Astrocyte (in vitro differentiated cells and primary cell): ENCODE measurements around the gene GPBP1L1. TPM values are rescaled to one million over a fixed set of nuclear protein-coding genes. Genes with fewer than 3 reads are reported as not detected.

Experiments
- DNase-seq: peaks from one replicate; pipeline ENCODE4 v3.0.0-alpha.2; 2010; ENCODE audit warnings: low read depth
- FAIRE-seq: peaks from 2 replicates; lab custom pipeline; 2011; peaks lifted over from hg19 to GRCh38; lab: Jason Lieb, UNC
- H2AFZ ChIP-seq: 2 replicates; pipeline ENCODE4 v1.6.0; 2012; ENCODE audit warnings: low read depth, low read length, inconsistent platforms
- H3K27ac ChIP-seq: 2 replicates; pipeline ENCODE4 v1.5.1; 2011; ENCODE audit warnings: low read depth, low read length, inconsistent platforms
- H3K27me3 ChIP-seq: 2 replicates; pipeline ENCODE4 v1.6.0; 2011; ENCODE audit warnings: low read length, inconsistent platforms; ENCODE audit not compliant: insufficient read depth
- H3K36me3 ChIP-seq: 2 replicates; pipeline ENCODE4 v1.5.1; 2011; ENCODE audit warnings: low read length, inconsistent platforms; ENCODE audit not compliant: insufficient read depth
- H3K4me1 ChIP-seq: 2 replicates; pipeline ENCODE4 v1.5.1; 2011; ENCODE audit warnings: low read length, inconsistent platforms; ENCODE audit not compliant: insufficient read depth
- H3K4me2 ChIP-seq: 2 replicates; pipeline ENCODE4 v1.6.0; 2012; ENCODE audit warnings: low read length, inconsistent platforms
- H3K4me3 ChIP-seq: 2 replicates; pipeline ENCODE4 v1.5.1; 2011; ENCODE audit warnings: low read depth, mild to moderate bottlenecking, low read length, inconsistent platforms; ENCODE audit not compliant: insufficient read depth
- H3K79me2 ChIP-seq: 2 replicates; pipeline ENCODE4 v1.6.0; 2012; ENCODE audit warnings: mild to moderate bottlenecking, low read length, inconsistent platforms; ENCODE audit not compliant: insufficient read depth
- H3K9ac ChIP-seq: 2 replicates; pipeline ENCODE4 v1.6.0; 2012; ENCODE audit warnings: mild to moderate bottlenecking, low read length, inconsistent platforms
- H3K9me3 ChIP-seq: 2 replicates; pipeline ENCODE4 v1.5.1; 2012; ENCODE audit warnings: low read depth, mild to moderate bottlenecking, low read length, inconsistent platforms; ENCODE audit not compliant: insufficient read depth
- H4K20me1 ChIP-seq: 2 replicates; pipeline ENCODE4 v1.6.0; 2012; ENCODE audit warnings: low read length, inconsistent platforms; ENCODE audit not compliant: insufficient read depth
- H3K27ac Mint-ChIP-seq: one replicate; pipeline ENCODE4 v1.8.0; 2021; ENCODE audit warnings: mild to moderate bottlenecking, mixed read lengths; ENCODE audit not compliant: unreplicated experiment
- H3K27me3 Mint-ChIP-seq: one replicate; pipeline ENCODE4 v1.8.0; 2021; ENCODE audit warnings: low read depth, mixed read lengths; ENCODE audit not compliant: unreplicated experiment
- H3K36me3 Mint-ChIP-seq: one replicate; pipeline ENCODE4 v1.8.0; 2021; ENCODE audit warnings: low read depth, mixed read lengths; ENCODE audit not compliant: unreplicated experiment
- H3K4me1 Mint-ChIP-seq: one replicate; pipeline ENCODE4 v1.8.0; 2021; ENCODE audit warnings: low read depth, mixed read lengths; ENCODE audit not compliant: unreplicated experiment
- H3K4me3 Mint-ChIP-seq: one replicate; pipeline ENCODE4 v1.8.0; 2021; ENCODE audit warnings: mild to moderate bottlenecking, moderate library complexity, mixed read lengths; ENCODE audit not compliant: unreplicated experiment
- H3K9me3 Mint-ChIP-seq: one replicate; pipeline ENCODE4 v1.8.0; 2021; ENCODE audit warnings: mild to moderate bottlenecking, mixed read lengths; ENCODE audit not compliant: unreplicated experiment
- CTCF ChIP-seq: IDR thresholded peaks from 2 replicates; pipeline ENCODE4 v1.5.1; 2011; ENCODE audit warnings: low read depth, mild to moderate bottlenecking, inconsistent platforms, low read length, moderate library complexity; ENCODE audit not compliant: insufficient read depth
- EZH2 ChIP-seq: IDR thresholded peaks from 2 replicates; pipeline ENCODE4 v1.6.1; 2012; ENCODE audit warnings: mild to moderate bottlenecking, low read length, inconsistent platforms; ENCODE audit not compliant: insufficient read depth
- total RNA-seq: library from RNA; stranded (reverse); gene quantifications from 2 replicates; pipeline ENCODE4 v1.2.1, GENCODE V29; 2021

GPBP1L1 gene
- total RNA-seq, 1 donor from 2014 or later = 116 TPM

- Histone ChIP-seq H3K27ac (no peak overlapping the region), H3K27me3 (no peaks in the 10 kb centered on the region), H3K4me3 (no peak overlapping the region), H2AFZ (no peak overlapping the region), H4K20me1 (peaks cover 7% of the 10 kb centered on the region), H3K36me3 (peaks cover 20% of the 10 kb centered on the region), H3K9me3 (no peaks in the 10 kb centered on the region), H3K9ac (no peak overlapping the region), H3K79me2 (no peaks in the 10 kb centered on the region), H3K4me1 (no peaks in the 10 kb centered on the region), H3K4me2 (no peak overlapping the region)
- H3K36me3 Mint-ChIP-seq = peaks cover 28% of the 10 kb centered on the region
- H3K27ac Mint-ChIP-seq = no peak overlapping the region
- H3K9me3 Mint-ChIP-seq = no peaks in the 10 kb centered on the region
- H3K4me1 Mint-ChIP-seq = peaks cover 5% of the 10 kb centered on the region
- TF ChIP-seq EZH2 (no peak), CTCF (no peak)
- FAIRE-seq = no peak
- no peak overlapping the region for H3K4me3 Mint-ChIP-seq
- DNase-seq = no peak
- no peaks in the 10 kb centered on the region for H3K27me3 Mint-ChIP-seq
Measured at GRCh38 chr1:45620588-45621500, 65.5 kb downstream of the GPBP1L1 start.

GRCh38 chr1:45619149-45619921, 67.0 kb downstream of the GPBP1L1 start:
- Histone ChIP-seq H3K79me2 (no peaks in the 10 kb centered on the region), H4K20me1 (peaks cover 4% of the 10 kb centered on the region), H3K4me2 (no peak overlapping the region), H3K36me3 (peaks cover 28% of the 10 kb centered on the region), H3K9me3 (no peaks in the 10 kb centered on the region), H3K4me3 (no peak overlapping the region), H3K27ac (no peak overlapping the region), H3K27me3 (no peaks in the 10 kb centered on the region), H2AFZ (no peak overlapping the region), H3K9ac (no peak overlapping the region), H3K4me1 (no peaks in the 10 kb centered on the region)
- Mint-ChIP-seq H3K36me3 (peaks cover 27% of the 10 kb centered on the region), H3K4me1 (peaks cover 5% of the 10 kb centered on the region), H3K4me3 (no peak overlapping the region), H3K27ac (no peak overlapping the region), H3K27me3 (no peaks in the 10 kb centered on the region), H3K9me3 (no peaks in the 10 kb centered on the region)
- FAIRE-seq (no peak), DNase-seq (no peak)
- TF ChIP-seq CTCF (no peak), EZH2 (no peak)
